PFSK-1 (cell line): ENCODE measurements around the gene MPDU1.

Experiments
- FOXP2 ChIP-seq: optimal IDR thresholded peaks from 2 replicates; pipeline ENCODE3; 2011; ENCODE audit warnings: borderline replicate concordance, control low read depth, inconsistent platforms; ENCODE audit not compliant: insufficient read depth; ENCODE audit errors: extremely low read length, extremely low read depth
- POLR2AphosphoS5 ChIP-seq: IDR thresholded peaks from 2 replicates; pipeline ENCODE4 v1.6.1; 2012; ENCODE audit warnings: low read depth, mild to moderate bottlenecking, control low read depth, low read length, moderate library complexity
- REST ChIP-seq, 2 experiments: IDR thresholded peaks; 2 replicates each; pipeline versions ENCODE4 v1.6.1 to v1.8.0; 2011 to 2012; ENCODE audit warnings: low read depth in 2 of 2, low read length in 2 of 2, control low read depth in 1 of 2, inconsistent platforms in 1 of 2, mild to moderate bottlenecking in 1 of 2, moderate library complexity in 1 of 2; ENCODE audit not compliant: insufficient read depth in 1 of 2
- SIN3A ChIP-seq: IDR thresholded peaks from 2 replicates; pipeline ENCODE4 v1.6.1; 2012; ENCODE audit warnings: mild to moderate bottlenecking, low read length, moderate library complexity, borderline replicate concordance; ENCODE audit not compliant: insufficient read depth
- TAF1 ChIP-seq: IDR thresholded peaks from 2 replicates; pipeline ENCODE4 v1.6.1; 2012; ENCODE audit warnings: low read length, control low read depth, borderline replicate concordance; ENCODE audit not compliant: insufficient read depth

MPDU1 gene

GRCh38 chr17:7544911-7545310 lies 38.7 kb upstream of the MPDU1 start:
- TF ChIP-seq FOXP2 (no peak), REST (IDR thresholded peaks at IDR 0.05; ENCODE audit: insufficient read depth in 1 of 2, low read depth in 2 of 2, low read length in 2 of 2) (no peak), SIN3A (no peak), TAF1 (no peak), POLR2AphosphoS5 (no peak)

GRCh38 chr17:7548585-7549400 lies 34.9 kb upstream of the MPDU1 start, which contains the start of gene TNFSF12:
TNFSF12 (plus strand) TSS chr17:7549058; CDS start chr17:7549154, 96 bp downstream.
- TF ChIP-seq SIN3A (no peak), REST (IDR thresholded peaks at IDR 0.05; ENCODE audit: insufficient read depth in 1 of 2, low read depth in 2 of 2, low read length in 2 of 2) (no peak), FOXP2 (no peak), TAF1 (no peak)

- TF ChIP-seq POLR2AphosphoS5 (no peak), REST (IDR thresholded peaks at IDR 0.05; ENCODE audit: insufficient read depth in 1 of 2, low read depth in 2 of 2, low read length in 2 of 2) (no peak), SIN3A (no peak), FOXP2 (no peak), TAF1 (no peak)
These were observed 34.1 kb upstream of the MPDU1 start for GRCh38 chr17:7549401-7550055.

GRCh38 chr17:7550344-7550743 lies 33.3 kb upstream of the MPDU1 start:
- TF ChIP-seq POLR2AphosphoS5 (no peak), REST (IDR thresholded peaks at IDR 0.05; ENCODE audit: insufficient read depth in 1 of 2, low read depth in 2 of 2, low read length in 2 of 2) (no peak), SIN3A (no peak), FOXP2 (no peak), TAF1 (no peak)

GRCh38 chr17:7551396-7551795 lies 32.3 kb upstream of the MPDU1 start:
- no peak for TF ChIP-seq POLR2AphosphoS5
- no peak for TF ChIP-seq TAF1
- TF ChIP-seq SIN3A, result no peak
- no peak for TF ChIP-seq FOXP2
- no peak for TF ChIP-seq REST (IDR thresholded peaks at IDR 0.05; ENCODE audit: insufficient read depth in 1 of 2, low read depth in 2 of 2, low read length in 2 of 2)
